Posterior vena cava (tissue), 2 donors: ENCODE results near the gene PPP2CA. TPM values are rescaled to one million over a fixed set of nuclear protein-coding genes. Genes with fewer than 3 reads are reported as not detected.

ENCODE experiments used
- DNase-seq: peaks from one replicate; pipeline ENCODE4 v3.0.0-alpha.2; 2020; ENCODE audit warnings: low spot score
- intact Hi-C, 2 donors: fragments of 100-400 bp; cut with DNase I; formaldehyde crosslinking; loops; one replicate each; pipeline versions ENCODE4 v1.14.1 to v1.14.2; 2022 to 2023
- total RNA-seq, 2 donors: library from RNA; stranded (reverse); fragmentation: NEBNext Ultra II Directional; extraction: Animal tissue kit (Norgen Biotek cat#: 25700); gene quantifications; one replicate each; pipeline ENCODE4 v1.2.1, GENCODE V29; 2021
- donor health status: DM: yes; HTN: yes; CAD: no.
- donor health status: DM: yes; HTN: yes; CAD: no.

The PPP2CA gene
- total RNA-seq, 2 donors from 2014 or later, result 89.2 to 93.4 TPM

GRCh38 chr5:134209477-134210245 lies 16.2 kb downstream of the PPP2CA start:
- DNase-seq, result no peak
- intact Hi-C loops, result no loop called here

GRCh38 chr5:134207696-134208095 lies 18.2 kb downstream of the PPP2CA start:
- intact Hi-C loops, result no loop called here
- DNase-seq, result no peak

GRCh38 chr5:134206627-134207160 lies 19.2 kb downstream of the PPP2CA start:
- intact Hi-C loops, result no loop called here
- DNase-seq, result no peak

GRCh38 chr5:134204575-134204974 lies 21.3 kb downstream of the PPP2CA start:
- DNase-seq, result no peak
- intact Hi-C loops, result no loop called here

GRCh38 chr5:134203630-134204029 lies 22.2 kb downstream of the PPP2CA start:
- no peak for DNase-seq
- intact Hi-C loops, result no loop called here

- no peak for DNase-seq
- intact Hi-C loops, result no loop called here
These were observed 30.2 kb downstream of the PPP2CA start for GRCh38 chr5:134195666-134196065.

GRCh38 chr5:134189031-134189430 lies 36.8 kb downstream of the PPP2CA start:
- intact Hi-C loops, result no loop called here
- DNase-seq, result no peak

GRCh38 chr5:134188092-134188491 lies 37.8 kb downstream of the PPP2CA start:
- intact Hi-C loops, result no loop called here
- DNase-seq, result no peak

GRCh38 chr5:134184155-134185135 lies 41.4 kb downstream of the PPP2CA start:
- DNase-seq, result peak; percentile 88
- intact Hi-C loops, result loop anchor here (2.0 to 5.0 kb wide), 2 partner anchors 104 to 108 kb away; no protein-coding TSS in a partner anchor

- DNase-seq, result no peak
- intact Hi-C loops, result loop anchor here in 1 of 2 donors (5.0 kb wide), 1 partner anchor 109 kb away; no protein-coding TSS in a partner anchor
These were observed 42.4 kb downstream of the PPP2CA start for GRCh38 chr5:134183481-134183880.

GRCh38 chr5:134178096-134178419 lies 47.8 kb downstream of the PPP2CA start:
- intact Hi-C loops, result no loop called here
- DNase-seq, result no peak

GRCh38 chr5:134177369-134178095 lies 48.3 kb downstream of the PPP2CA start:
- no peak for DNase-seq
- intact Hi-C loops, result no loop called here

GRCh38 chr5:134176511-134177368 lies 49.1 kb downstream of the PPP2CA start, which contains the start of gene SKP1:
Gene SKP1 (minus strand): TSS chr5:134176950. CDS start chr5:134174022, 2,928 bp downstream.
- peak; percentile 95 for DNase-seq
- intact Hi-C loops, result no loop called here

GRCh38 chr5:134175921-134176510 lies 49.9 kb downstream of the PPP2CA start:
- intact Hi-C loops, result no loop called here
- DNase-seq, result no peak

- intact Hi-C loops, result no loop called here
- DNase-seq, result no peak
These were observed 50.7 kb downstream of the PPP2CA start for GRCh38 chr5:134174841-134175839.

GRCh38 chr5:134171972-134172371 lies 53.9 kb downstream of the PPP2CA start:
- intact Hi-C loops, result no loop called here
- no peak for DNase-seq

- intact Hi-C loops, result no loop called here
- DNase-seq, result no peak
These were observed 63.3 kb downstream of the PPP2CA start for GRCh38 chr5:134162592-134162991.
